DMS153 treated with DMSO at 0.1 percent for 48 hours (cell line): Measurements from ENCODE around the gene ITPR2.
A peak's percentile ranks its signal among the peaks of the same experiment; 100 is the strongest.
"Not testable (repeated sequence)": the region's sequence is repeated elsewhere in the genome, so short reads cannot be mapped to it uniquely, and the experiment has no call there.

Experiments
- DNase-seq: peaks from one replicate; lab custom pipeline; 2025; ENCODE audit not compliant: unreplicated experiment; lab: John Stamatoyannopoulos, UW

Gene ITPR2

DNA sequence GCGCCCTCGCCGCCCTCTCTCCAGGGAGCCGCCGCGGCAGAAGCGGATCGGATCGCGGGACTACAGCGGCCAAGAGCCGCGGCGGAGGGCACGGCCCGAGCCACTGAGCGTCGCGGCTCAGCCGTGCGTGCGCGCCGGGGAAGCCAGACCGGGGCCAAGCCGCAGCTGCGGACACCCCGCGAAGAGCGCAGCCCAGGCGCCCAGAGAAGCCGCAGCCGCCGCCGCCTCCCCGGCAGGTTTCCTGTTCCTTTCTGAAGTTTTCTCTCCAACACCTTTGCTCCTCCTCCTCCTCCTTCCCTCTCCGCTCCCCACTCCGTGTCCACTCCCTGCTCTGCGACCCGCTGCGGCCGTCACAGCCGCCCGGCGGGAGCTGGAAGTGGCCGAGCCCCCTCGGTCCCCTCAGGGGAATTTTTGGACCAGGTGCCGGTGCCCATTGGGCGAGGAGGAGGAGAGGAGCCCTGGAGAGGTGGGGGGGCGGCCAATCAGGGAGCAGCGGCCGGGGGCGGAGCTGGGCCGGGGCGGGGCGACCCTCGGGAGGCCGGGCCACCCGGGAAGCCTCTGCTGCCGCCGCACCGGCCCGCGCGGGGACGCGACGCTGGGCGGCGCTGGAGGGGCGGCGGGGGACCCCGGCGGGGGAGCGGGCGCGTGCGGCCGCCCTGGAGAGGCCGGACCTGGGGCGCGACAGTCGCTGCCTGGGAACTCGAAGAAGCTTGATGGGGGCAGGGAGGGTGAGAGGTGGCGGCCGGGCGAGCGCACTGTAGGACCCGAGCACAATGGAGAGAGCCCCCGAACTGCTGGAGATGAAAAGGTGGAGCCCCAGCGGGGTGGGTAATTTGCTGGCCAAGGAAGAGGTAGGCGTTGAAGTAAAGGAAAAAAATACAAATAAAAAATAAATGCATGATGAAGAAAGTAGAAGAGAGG, at the start of gene ITPR2:
TSS of gene ITPR2 (minus strand) at position 373 of the 921 bp plus-strand sequence. CDS start 413 bp downstream, outside the sequence.
- DNase-seq, result peak; percentile 84

DNA sequence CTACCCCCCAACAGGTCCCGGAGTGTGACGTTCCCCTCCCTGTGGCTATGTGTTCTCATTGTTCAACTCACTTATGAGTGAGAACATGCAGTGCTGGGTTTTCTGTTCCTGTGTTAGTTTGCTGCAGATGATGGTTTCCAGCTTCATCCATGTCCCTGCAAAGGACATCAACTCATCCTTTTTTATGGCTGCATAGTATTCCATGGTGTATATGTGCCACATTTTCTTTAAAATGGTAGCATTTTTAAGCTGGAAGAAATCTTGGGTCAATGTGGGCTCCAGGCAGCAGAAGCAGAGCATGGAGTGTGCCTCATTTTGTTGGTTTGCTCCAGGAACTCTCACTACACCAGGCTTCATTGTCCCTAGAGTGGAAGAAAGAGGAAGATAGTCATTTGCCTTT, 47.6 kb upstream of the ITPR2 start:
- no peak for DNase-seq

DNA sequence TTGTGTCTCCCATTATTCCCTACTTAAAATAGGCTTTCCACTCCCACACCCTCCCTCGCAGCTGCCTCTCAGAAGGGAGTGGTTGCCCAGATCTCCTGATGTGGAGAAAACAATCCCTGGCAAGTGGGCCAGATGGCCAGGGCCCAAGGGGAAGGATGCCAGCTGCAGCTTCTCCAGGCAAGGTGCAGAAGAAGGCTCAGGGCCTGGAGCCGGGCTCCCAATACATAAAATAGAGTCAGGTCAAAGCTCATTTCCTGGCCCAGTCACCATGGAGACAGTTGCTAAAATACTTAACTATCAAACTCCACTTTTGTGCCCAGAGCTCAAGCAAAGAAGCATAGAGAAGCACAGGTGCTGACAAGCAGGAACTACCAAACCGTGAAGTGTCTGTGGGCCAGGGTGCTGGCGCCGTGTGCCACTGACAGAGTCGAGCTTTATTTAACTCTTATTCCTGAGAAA, 45.7 kb upstream of the ITPR2 start:
- DNase-seq, result peak; percentile 62

- no peak for DNase-seq
Observed at GRCh38 chr12:26874501-26875296, 41.7 kb upstream of the ITPR2 start.

GRCh38 chr12:26872625-26873024, 39.6 kb upstream of the ITPR2 start:
- DNase-seq, result no peak

- no peak for DNase-seq
Observed at GRCh38 chr12:26871985-26872384, 39.0 kb upstream of the ITPR2 start.

DNA sequence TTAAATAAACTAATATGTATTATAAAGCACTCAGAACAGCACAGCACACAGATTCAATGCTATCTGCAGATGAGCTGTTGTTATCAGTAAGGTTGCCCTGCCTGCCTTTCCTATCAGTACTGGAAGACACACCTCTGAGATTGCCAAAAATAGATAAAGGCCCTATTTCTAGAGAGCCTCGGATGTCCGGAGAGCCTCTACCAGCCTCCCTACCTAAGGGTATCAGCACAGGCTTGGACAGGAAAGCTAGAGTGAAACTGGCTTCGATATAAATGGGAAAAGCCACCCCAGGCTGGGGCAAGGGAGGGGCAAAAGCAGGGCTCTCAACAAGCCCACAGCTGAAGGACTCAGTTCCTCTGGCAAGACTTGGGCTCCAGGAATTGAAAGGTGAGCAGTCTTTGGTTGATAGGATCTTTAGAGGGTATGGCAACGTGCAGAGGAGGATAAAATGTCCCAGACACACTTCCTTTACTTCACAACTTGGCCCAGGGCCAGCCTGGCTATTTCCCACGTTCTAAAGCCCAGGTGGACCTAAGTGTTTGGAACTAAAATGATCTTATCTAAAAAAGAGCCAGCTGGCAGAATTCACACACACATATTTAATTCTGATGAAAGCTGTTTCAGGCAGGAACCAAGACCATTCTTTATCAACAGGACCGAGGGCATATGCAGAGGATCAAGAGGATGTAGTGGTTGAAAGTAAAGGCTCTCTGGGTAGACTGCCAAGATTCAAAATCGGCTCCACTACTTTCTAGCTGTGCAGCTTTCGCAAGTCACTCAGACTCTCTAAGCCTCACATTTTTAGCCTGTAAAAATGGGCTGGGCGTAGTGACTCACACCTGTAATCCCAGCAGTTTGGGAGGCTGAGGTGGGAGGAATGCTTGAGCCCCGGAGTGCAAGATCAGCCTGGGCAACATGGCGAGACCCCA, 37.8 kb upstream of the ITPR2 start:
- DNase-seq, result peak; percentile 28

DNA sequence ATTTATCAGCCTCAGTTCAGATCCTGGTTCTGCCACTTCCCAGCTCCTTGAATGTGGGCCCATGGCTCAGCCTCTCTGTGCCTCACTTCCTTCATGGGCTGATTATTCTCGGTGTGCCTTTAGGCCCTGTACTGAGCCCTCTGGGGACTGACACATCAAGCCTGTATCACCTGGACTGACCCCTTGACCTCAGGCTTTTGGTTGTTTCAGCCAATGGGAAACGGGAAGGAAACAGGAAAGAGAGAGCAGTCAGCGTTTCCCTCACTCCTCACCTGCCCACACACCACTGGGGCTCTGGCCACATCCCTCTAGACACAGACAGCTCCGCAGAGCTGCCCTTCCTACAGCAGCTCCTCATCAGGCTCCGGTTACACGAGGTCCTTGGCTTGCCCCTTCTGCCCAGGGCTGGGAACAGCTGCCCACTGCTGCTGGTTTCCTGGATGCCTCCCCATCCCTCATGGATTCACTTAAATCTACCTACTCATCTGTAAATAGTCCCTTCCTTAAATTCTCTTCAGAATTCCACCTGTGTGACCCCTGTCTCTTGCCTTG, 37.0 kb upstream of the ITPR2 start:
- DNase-seq, result no peak

- DNase-seq, result no peak
Observed at GRCh38 chr12:26869104-26869494, 36.1 kb upstream of the ITPR2 start.

DNA sequence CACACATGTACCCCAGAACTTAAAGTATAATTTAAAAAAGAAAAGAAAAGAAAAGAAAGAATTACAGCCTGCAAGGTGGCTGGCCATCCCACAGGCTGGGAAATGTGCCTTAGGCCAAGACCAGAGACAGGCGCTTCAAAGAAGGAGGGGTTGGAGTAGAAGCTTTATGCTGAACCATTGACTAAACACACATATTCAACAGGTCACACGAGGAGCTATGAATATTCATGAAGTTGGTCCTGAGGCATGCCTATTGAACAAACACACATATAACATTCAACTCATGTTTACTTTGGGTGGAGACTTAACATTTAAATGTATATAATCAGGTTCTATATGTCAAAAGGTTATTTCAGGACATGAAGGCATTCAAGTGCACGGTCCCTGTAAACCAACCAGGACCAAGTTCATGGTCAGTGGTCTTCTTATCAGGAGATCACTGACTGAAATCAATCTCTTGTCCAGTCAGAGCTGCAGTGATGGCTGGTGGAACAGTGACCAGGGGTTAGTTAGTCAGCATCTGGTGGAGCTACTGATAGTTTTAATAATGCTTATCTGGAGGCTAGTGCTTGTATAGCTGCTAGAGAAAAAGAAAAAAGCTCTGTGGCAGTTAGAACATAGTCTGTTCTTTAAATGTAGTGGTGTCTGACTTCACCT, 35.6 kb upstream of the ITPR2 start:
- no peak for DNase-seq

- DNase-seq, result no peak
Observed at GRCh38 chr12:26867080-26867479, 34.1 kb upstream of the ITPR2 start.

DNA sequence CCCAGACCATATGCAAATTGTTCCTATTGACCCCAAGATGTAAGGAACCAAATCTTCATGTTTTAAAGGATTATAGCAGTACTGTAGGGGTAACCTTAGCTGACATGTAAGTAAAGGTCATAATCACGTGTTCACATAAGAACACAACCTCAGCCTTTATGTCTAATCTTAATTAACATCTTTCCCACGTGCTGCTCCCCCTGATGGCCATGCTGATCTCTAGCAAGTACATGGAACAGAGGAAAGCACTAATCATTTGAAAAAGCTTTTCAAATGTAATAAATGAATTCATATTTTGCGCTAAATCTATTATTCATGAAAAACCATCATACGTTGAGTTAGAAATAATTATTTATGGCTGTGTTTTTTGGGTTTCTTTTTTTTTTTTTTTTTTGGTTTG, 30.5 kb upstream of the ITPR2 start:
- no peak for DNase-seq

DNA sequence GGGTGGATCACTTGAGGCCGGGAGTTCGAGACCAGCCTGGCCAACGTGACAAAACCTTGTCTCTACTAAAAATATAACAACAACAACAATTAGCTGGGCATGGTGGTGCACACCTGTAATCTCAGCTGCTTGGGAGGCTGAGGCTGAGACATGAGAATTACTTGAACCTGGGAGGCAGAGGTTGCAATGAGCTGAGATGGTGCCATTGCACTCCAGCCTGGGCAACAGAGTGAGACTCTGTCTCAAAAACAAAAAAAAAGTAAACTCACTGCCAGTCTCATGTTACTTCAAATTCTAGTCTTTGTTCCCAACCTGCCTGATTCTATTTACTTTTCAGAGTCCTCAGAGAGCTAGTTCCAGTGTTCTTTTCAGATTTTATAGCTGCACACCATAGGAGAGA, 29.8 kb upstream of the ITPR2 start:
- not testable (repeated sequence) for DNase-seq

- no peak for DNase-seq
Observed at GRCh38 chr12:26861690-26862089, 28.7 kb upstream of the ITPR2 start.

DNA sequence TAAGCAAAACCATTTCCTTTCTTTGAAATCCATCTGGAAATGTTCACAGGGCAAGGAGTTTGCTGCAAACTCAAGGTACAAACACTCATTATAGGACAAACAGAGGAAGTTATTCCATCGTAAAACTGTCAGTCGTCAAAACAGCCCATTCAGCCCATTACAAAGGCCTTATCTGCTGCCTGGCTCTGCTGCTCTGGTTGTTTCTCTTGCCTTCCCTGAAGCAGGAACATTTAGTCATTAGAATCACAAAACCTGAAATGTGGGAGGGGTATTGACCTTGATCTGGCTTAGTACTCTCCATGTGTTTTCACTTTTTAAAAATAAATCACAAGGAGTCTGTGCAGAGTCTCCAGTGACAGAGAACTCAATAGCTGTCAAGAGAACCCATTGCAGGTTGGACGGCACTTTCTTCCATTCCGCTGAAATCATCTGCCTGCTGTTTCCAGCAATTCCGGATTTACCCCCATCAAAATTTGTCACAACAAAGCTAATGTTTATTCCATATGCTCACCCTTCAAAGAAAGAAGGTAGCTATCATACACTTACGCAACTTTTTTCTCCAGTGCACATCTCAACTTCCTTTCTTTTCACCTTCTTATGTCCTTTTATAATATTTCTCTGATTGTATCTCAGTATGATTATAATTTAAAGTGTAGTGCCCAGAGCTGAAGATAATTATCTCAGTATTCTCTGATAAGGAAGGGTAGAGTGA, 24.6 kb upstream of the ITPR2 start:
- DNase-seq, result peak; percentile 21

DNA sequence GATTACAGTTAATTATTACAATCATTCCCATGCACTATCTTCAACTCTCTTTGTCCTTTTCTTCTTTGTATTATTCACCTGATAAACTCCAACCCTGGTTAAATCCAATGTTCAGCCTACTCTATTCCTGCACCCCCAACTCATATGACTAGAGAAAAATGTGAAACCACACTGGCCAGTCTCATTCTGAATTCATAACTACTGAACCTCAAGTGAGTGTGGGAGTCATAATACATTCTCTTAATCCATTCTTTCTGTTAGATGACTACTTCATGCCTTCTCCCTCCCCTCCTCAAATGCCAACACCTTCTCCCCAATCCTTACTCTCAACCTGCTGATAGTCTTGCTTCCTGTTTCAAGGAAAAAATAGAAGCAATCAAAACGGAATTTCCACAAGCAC, 22.3 kb upstream of the ITPR2 start:
- DNase-seq, result no peak

DNA sequence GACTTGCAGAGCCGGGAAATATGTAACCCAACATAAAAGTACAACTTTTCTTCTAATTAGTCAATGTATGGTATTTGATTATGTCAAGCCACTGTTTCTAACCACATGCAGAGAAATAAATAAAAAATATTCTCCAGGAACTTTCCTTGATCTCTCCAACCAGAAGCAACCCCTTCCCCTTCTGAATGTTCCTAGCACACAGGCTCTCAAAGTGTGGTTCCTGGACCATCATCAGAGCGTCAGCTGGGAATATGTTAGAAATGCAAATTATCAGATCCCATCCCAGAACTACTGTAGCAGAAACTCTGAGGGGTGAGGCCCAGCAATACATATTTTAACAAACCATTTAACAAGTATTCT, 21.0 kb upstream of the ITPR2 start:
- no peak for DNase-seq

DNA sequence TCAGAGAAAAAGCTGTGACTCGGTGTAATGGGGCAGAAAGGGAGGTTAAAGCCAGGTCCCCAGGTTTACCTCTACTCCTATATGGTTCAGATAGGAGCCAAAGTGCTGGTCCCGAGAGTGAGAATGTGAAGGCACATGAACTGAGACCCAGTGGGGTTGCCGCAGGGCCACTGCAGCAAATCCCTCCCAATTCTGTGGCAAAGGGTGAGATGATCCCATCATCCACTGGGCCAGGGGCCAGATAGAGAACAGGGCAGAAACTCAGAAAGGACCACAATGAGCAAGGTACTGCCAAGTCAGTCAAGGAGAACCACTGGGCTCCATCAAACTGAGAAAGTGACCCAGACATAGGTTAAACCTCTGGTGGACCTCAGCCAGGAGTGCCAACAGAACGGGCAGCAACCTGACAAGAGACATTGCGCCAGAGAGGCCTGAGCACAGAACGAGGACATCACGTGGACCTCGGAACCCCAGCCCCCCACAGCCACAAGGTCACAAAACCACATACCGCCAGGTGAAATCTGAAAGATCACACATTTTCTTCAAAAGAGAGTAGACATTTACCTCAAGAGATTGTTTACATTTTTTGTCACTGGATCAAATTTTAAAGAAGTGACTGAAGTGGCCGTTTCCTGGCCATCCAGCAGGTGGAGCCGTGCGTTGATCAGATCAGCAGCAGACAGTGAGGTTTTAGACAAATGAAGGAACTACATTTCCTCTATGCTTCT, 20.5 kb upstream of the ITPR2 start:
- peak; percentile 65 for DNase-seq
